Measurements from ENCODE around the gene RPL10.

- TF ChIP-seq MAX (IDR thresholded peaks at IDR 0.05) (no peak), TAF1 (IDR thresholded peaks at IDR 0.05; ENCODE audit: low read depth) (no peak), TCF12 (IDR thresholded peaks at IDR 0.05; ENCODE audit: low read depth) (no peak), EGR1 (IDR thresholded peaks at IDR 0.05) (no peak), TEAD4 (IDR thresholded peaks at IDR 0.05) (no peak), CEBPB (IDR thresholded peaks at IDR 0.05) (no peak), REST (IDR thresholded peaks at IDR 0.05; ENCODE audit: low read depth) (no peak), EP300 (IDR thresholded peaks at IDR 0.05; ENCODE audit: borderline replicate concordance) (no peak), ZBTB7A (IDR thresholded peaks at IDR 0.05; ENCODE audit: low read depth) (no peak), RAD21 (IDR thresholded peaks at IDR 0.05; ENCODE audit: low read depth) (peak; percentile 27; the same call in 1 of the 2 replicates)
Measured at GRCh38 chrX:154373340-154374306, 24.6 kb upstream of the RPL10 start.
